Hematopoietic multipotent progenitor cell treated with erythropoietin and hydrocortisone succinate and interleukin-3 and kit ligand, for 4 days (in vitro differentiated cells): Measurements from ENCODE around the gene RPL39.
"Not testable (repeated sequence)": the region's sequence is repeated elsewhere in the genome, so short reads cannot be mapped to it uniquely, and the experiment has no call there.

Source experiments
- DNase-seq: peaks from one replicate; pipeline ENCODE4 v3.0.0-alpha.2; 2015

The RPL39 gene

DNA sequence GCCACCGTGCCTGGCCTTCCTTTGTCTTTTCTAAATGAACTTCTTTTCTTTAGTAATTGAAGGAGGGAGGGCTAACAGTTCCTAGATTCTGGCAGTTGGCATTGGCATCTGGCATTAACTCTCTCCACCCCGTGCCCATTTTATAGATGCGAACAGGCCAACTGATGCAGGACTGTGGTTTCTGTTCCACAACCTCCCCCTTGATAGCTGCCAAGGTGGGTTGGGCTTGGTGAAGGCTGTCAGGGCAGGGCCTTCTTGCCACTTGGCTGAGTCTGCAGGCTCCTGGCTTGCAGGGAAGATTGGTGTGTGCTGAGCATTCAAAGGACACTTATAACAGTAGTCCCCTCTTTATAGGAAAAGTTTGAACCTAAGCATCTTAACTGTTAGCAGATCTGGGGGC lies 28.7 kb downstream of the RPL39 start:
- DNase-seq: no peak

DNA sequence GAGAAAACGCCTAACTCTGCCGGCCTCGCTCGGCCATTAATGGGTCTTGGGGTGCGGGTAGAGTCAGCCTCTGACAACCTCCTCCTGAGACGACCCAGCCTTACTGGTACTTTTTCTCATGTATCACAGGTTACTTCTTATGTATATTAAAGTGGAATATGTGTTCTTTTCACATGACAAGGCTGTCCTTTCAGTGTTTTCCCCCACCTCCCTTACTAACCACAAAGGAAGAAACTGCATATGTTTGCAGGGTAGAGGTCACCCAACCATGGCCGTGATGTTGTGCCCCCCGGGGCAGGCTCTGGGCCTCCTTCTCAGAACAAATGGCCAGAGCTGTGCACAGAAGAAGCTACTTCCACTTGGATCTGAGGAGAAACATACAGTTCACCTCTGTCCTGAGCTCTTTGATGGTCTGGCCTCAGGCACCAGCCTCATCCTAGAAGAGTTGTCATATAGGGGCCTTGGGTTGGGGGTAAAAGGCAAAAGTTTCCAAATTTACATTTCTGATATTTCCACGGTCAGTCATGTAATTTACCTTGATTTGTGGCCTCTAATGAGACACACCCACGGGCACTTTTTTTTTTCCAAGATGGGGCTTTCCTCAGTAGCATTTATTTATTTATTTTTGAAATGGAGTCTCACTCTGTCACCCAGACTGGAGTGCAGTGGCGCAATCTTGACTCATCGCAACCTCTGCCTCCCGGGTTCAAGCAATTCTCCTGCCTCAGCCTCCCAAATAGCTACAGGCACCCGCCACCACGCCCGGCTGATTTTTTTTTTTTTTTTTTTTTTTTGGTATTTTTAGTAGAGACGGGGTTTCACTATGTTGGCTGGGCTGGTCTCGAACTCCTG lies 31.2 kb downstream of the RPL39 start:
- no peak for DNase-seq

DNA sequence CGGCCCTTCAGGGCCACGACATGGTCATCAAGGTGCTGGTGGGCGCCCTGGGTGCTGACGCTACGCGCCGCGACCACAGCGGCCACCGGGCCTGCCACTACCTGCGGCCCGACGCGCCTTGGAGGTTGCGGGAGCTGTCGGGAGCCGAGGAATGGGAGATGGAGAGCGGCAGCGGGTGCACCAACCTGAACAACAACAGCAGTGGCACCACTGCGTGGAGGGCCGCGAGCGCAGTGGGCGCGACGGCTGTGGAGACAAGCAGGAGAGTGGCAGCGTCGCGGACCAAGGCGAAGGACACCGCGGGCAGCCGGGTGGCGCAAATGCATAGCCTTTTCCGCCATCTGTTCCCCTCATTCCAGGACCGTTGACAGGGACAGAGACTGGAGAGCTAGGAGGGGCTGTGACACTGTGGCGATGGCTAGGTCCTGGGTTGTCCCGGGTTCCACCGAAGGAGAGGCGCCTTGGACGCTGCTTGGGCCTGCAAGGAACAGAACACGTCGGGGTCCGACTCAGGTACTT lies 32.1 kb downstream of the RPL39 start:
- no peak for DNase-seq

DNA sequence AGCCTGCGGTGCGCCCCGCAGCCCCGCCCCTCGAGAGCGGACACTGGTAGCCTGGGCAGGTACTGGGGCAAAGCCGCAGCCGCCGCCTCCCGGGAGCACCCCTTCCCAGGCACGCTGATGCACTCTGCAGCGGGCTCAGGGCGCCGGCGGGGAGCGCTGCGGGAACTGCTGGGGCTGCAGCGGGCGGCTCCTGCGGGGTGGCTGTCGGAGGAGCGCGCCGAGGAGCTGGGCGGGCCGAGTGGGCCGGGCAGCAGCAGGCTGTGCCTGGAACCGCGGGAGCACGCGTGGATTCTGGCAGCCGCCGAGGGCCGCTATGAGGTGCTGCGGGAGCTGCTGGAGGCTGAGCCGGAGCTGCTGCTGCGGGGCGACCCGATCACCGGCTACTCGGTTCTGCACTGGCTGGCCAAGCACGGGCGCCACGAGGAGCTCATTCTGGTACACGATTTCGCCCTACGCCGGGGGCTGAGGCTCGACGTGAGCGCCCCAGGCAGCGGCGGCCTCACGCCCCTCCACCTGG lies 32.6 kb downstream of the RPL39 start:
- DNase-seq: peak; percentile 23

DNA sequence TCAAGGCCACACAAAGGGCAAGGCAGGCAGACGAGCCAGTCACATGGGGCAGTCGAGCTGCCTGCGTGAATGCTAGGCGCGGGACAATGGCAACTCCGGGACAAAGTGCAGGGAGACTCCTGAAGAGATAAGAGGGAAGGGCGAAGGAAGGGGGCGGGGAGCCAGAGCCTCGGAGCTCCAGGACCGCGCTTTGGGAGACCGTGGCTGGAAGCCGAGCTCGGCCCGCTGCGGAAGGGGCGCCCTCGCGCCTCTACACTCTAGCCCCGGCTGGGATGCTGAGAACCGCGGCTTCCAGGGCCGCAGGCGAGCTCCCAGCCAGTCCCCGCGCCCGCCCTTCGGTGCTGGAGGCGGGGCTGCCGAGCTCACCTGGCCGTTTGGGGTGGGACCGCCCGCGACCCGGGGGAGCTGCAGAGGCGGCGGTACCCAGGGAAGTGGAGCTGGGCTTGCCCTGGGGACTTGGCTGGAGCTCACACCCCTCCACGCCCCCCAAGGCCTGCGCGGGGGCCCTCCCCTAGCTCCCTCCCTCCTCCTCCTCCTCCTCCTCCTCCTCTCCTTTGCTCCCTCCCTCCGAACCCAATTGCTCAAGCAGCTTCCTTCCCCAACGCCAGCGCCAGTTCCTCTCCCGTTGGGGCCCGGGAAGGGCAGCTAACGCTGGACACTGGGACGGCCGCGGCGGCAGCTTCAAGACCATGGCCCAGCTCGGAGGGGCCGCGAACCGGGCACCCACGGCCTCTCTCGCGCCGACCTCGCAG lies 33.3 kb downstream of the RPL39 start, which contains the start of gene SOWAHD:
Gene SOWAHD, plus strand, starts transcription at position 610 of the 752 bp plus-strand sequence. Its CDS starts 80 bp downstream, at position 690.
- DNase-seq: peak; percentile 21

DNA sequence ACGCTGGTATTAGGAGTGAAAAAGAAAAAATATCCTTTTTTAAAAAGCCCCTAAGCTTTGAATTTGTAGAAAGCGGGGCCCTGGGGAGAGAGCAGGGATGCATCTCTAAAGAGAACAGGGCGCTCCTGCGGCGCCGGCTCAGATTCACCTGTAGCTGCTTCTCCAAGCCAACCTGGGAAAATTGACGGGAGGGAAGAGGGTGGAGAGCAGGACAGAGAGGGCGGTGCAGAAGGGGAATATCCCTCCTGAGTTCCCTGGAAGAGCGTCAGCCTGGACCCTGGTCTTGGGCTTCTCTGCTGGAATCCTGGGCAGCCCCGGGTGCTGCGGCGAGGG lies 33.8 kb downstream of the RPL39 start:
- no peak for DNase-seq

DNA sequence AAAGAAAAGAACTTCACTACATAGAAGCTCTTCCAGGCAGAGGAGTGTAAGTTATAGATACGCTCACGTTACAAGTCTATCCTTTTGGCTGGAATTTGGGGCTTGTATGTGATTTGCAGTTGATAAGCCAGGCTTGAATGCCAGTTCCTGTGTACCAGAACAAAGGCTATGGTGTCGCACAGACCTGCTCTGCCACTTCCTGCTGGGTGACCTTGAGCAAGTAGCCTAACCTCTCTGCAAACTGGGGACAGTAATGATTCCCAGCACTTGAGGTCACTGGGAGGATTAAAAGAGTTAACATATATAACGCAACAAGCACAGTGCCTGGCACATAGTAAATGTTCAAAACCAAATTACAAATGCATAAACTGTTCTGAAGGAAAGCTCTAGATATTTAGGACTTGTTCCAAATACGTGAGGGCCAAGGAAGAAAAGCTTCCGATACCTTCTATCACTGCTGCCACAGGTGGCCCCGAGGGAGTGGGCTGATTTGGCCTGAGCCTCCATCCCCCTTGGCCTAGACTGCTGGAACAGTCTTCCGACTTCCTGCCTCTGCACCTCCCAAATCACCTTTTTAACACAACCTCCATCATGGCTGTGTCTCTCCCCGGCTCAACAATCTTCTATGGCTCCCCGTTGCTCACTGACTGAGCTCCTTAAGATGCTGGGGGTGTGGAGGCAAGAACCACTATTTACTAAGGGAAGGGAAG lies 34.3 kb downstream of the RPL39 start:
- DNase-seq: no peak

DNA sequence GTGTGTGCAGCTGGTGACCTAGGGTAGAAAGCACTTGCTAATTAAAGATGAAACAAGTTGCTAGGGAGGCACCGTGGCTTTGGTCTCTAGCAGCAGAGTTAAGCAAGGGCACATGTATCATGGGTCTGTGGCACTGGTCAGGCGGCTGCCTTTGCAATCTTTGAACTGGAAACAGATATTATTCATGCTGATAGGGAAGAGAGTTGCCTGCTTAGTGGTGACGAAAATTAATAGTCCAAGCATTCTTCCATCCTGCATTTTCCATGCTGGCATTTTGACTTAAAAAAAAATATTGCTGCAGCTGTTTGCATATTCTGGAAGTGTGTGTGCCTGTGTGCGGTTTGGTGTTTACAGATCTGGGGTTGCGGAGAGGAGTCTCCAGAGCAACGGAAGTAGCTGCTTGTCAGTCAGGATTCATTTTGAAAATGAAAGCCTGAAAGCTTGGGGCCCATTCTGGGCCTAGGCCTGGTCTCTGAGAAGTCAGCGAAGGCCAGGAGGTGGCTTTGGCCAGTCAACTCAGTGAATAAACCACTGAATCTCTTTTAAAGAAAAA lies 35.4 kb downstream of the RPL39 start:
- DNase-seq: peak; percentile 67

DNA sequence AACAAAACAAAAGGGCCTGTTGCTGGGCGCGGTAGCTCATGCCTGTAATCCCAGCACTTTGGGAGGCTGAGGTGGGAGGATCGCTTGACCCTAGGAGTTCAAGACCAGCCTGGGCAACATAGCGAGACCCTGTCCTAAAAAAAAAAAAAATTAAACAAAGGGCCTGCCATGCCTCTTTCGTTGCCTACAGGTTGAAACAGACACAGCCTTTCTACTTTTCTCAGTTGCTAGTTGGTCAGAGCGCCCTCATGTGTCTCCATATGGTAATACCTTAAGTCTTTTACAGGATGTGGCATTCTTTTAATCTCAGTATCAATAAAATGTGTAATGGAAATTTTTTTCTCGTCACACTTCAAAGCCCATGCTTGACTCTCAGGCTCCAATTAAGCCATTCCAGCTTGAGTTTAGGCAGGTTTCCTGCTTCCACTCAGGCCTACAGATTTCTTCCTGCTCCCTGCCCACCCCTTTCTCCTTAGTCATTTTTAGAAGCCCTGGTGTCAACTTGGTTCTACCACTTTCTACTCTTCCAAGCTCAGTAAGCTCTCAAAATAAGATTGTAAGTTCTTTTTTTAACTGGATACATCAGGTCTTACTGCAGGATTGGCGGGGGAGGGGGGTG lies 37.7 kb downstream of the RPL39 start:
- peak; percentile 80 for DNase-seq

DNA sequence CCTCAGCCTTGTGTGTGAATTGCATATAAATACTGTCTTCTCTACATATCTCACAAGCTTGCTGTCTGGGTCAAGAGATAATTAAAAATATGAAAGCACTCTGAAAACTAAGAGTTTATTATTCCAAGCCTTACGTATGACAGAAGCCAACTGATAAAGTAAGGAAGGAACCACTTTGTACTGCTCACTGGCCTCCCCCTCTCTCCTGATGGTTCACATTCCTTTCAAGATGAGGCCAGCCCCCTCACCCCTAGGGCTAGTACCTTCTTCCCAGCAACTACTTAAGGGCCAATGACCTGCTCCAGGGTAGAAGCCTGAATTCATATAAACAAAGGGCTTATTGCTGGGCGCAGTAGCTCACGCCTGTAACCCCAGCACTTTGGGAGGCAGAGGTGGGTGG lies 38.4 kb downstream of the RPL39 start:
- DNase-seq: no peak

DNA sequence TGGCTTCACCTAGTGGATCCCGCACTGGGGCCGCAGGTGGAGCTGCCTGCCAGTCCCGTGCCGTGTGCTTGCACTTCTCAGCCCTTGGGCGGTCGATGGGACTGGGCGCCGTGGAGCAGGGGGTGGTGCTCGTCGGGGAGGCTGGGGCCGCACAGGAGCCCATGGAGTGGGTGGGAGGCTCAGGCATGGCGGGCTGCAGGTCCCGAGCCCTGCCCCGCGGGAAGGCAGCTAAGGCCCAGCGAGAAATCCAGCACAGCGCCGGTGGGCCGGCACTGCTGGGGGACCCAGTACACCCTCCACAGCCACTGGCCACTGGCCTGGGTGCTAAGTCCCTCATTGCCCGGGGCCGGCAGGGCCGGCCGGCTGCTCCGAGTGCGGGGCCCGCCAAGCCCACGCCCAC lies 40.7 kb downstream of the RPL39 start:
- DNase-seq: not testable (repeated sequence)

DNA sequence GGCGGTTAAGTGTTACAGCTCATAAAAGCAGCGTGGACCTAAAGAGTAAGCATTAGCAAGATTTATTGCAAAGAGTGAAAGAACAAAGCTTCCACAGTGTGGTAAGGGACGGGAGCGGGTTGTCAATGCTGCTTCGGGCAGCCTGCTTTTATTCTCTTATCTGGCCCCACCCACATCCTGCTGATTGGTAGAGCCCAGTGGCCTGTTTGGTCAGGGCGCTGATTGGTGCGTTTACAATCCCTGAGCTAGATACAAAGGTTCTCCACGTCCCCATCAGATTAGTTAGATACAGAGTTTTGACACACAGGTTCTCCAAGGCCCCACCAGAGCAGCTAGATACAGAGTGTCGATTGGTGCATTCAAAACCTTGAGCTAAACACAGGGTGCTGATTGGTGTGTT lies 41.3 kb downstream of the RPL39 start:
- not testable (repeated sequence) for DNase-seq

DNA sequence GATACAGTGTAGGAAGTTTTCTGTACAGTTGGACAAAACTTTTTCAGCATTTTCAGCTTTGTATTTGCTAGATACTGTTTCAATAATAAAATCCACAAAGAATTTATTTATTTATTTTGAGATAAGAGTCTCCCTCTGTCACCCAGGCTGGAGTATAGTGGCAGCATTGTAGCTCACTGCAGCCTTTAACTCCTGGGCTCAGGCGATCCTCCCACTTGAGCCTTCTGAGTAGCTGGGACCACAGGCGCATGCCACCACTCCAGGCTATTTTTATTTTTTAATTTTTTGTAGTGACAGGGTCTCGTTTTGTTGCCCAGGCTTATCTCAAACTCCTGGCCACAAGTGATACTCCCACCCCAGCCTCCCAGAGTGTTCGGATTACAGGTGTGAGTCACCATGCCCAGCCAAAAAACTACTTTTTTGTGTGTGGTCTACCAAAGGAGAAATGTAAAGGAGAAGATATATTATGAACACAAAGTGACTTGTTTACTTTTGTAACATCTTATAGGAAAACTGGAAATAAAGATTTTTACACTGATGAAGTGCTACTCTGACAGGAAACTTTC lies 46.1 kb downstream of the RPL39 start:
- peak; percentile 17 for DNase-seq

DNA sequence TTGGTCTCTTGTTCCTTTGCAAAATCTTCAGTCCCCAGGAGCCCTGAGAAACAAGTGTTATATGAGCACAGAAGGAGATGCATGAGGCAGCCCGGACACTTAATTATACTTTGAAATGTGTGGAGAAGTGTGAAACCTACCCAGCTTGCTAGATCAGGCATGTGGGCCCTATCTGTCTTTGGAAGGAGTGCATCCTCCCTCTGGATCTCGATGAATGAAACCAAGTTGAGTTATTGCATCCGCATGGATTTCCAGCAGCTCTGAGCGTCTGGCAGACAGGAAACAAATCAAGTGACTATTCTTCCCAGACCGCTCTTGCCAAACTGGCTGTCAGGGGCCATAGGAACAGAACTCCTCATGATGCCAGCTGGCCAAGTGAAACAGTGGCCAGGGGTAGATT lies 52.7 kb downstream of the RPL39 start:
- no peak for DNase-seq
